NCI-H2081 (cell line): ENCODE measurements around the gene UBR7.

Source experiments
- DNase-seq, 2 experiments: peaks; one replicate each; lab custom pipeline; 2025; lab: John Stamatoyannopoulos, UW

Gene UBR7

GRCh38 chr14:93249128-93249831 lies 42.2 kb downstream of the UBR7 start:
- DNase-seq, result no peak

GRCh38 chr14:93262446-93262845 lies 55.4 kb downstream of the UBR7 start:
- no peak for DNase-seq

- no peak for DNase-seq
Observed at GRCh38 chr14:93263416-93263815, 56.4 kb downstream of the UBR7 start.

- no peak for DNase-seq
Observed at GRCh38 chr14:93266127-93266526, 59.1 kb downstream of the UBR7 start.

GRCh38 chr14:93267149-93267711 lies 60.2 kb downstream of the UBR7 start:
- DNase-seq, result no peak

GRCh38 chr14:93268406-93268805 lies 61.4 kb downstream of the UBR7 start:
- DNase-seq, result no peak

- no peak for DNase-seq
Observed at GRCh38 chr14:93269341-93270068, 62.4 kb downstream of the UBR7 start.

GRCh38 chr14:93271111-93271510 lies 64.1 kb downstream of the UBR7 start:
- DNase-seq, result no peak

- no peak for DNase-seq
Observed at GRCh38 chr14:93274055-93274806, 67.2 kb downstream of the UBR7 start.

- DNase-seq, result no peak
Observed at GRCh38 chr14:93276031-93276716, 69.1 kb downstream of the UBR7 start.
